K562 (cell line): ENCODE measurements around the gene ING4. TPM values are rescaled to one million over a fixed set of nuclear protein-coding genes. Genes with fewer than 3 reads are reported as not detected.

Experiments
- E2F3 ChIP-seq: fragments of 250-450 bp; sonication (Bioruptor Pico); IDR thresholded peaks from 2 replicates; pipeline ENCODE4 v1.4.0; 2020; ENCODE audit warnings: mild to moderate bottlenecking
- PTBP1 ChIP-seq: fragments of 200-400 bp; formaldehyde crosslinking; IDR thresholded peaks from 2 replicates; pipeline ENCODE4 v1.6.1; 2017; ENCODE audit warnings: low read depth, low read length
- ZFX ChIP-seq: sonication (generic); formaldehyde crosslinking; IDR thresholded peaks from 2 replicates; pipeline ENCODE4 v1.8.0; 2022; ENCODE audit warnings: mild to moderate bottlenecking, missing genetic modification reagents, moderate library complexity
- ZNF76 ChIP-seq: fragments of 250-450 bp; sonication (Bioruptor Pico); IDR thresholded peaks from 2 replicates; pipeline ENCODE4 v1.4.0; 2020; ENCODE audit warnings: mild to moderate bottlenecking, moderate library complexity, borderline replicate concordance
- polyA plus RNA-seq, 8 experiments: library from polyadenylated mRNA; depleted of rRNA in 4 of 8; stranded (reverse) in 5 of 8; unstranded in 3 of 8; fragments of >200 nt; fragmentation: Nextera tagmentation in 2 of 8; fragmentation: Illumina TruSeq in 1 of 8; extraction: Ambion mirVana in 2 of 8; extraction: Trizol in 1 of 8; gene quantifications; 2 replicates each; pipeline versions ENCODE4 v1.2.1 to v1.2.3, GENCODE V29; 2011 to 2014; ENCODE audit warnings: inconsistent platforms in 1 of 8, missing spikeins in 1 of 8
- total RNA-seq, 7 experiments: library from RNA; depleted of rRNA in 6 of 7; stranded (reverse); fragments of >200 nt in 6 of 7; fragmentation: Illumina TruSeq in 2 of 7; extraction: Trizol in 2 of 7; gene quantifications; 2 replicates each; pipeline versions ENCODE4 v1.2.1 to v1.2.3, GENCODE V29; 2011 to 2021; ENCODE audit warnings: low replicate concordance in 1 of 7
- TF ChIP-seq, protein P1 (sequence below): sonication (generic); IDR thresholded peaks from 2 replicates; pipeline ENCODE4 v1.6.1; 2016
- TF ChIP-seq, protein P2 (sequence below): fragments of 450-650 bp; IDR thresholded peaks from 2 replicates; pipeline ENCODE4 v1.6.1; 2017; ENCODE audit warnings: antibody characterized with exemption
- TF ChIP-seq, protein P3 (sequence below): fragments of 200-800 bp; sonication (Bioruptor generic); IDR thresholded peaks from 2 replicates; pipeline ENCODE4 v1.6.1; 2016; ENCODE audit warnings: missing genetic modification characterization, missing compliant biosample characterization

ING4 gene
- total and polyA plus RNA-seq, 9 of the 15 experiments (the other 6 are each of a cell fraction or from before 2014, with no cell fraction given) = 6.6 to 30.2 (median 15.7) TPM

DNA sequence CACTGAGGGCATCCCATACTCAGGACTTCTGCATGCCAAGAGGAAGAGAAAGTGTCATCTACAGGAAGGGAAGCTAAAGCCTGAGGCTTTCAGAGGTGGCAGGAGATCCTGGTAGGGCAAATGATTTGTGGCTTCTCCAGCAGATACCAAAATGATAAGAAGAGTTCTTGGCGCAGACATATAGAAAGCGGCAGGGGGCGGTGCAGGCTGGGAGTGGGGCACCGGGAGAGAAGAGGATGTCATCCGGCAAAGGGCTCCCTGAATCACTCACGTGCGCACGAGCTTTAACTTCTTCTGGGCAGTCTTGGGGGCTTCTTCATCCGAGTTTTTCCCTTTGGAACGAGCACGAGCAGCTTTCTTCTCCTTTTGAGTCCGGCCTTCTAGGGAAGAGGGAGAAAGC, 10.5 kb downstream of the ING4 start (continued):
- TF ChIP-seq, protein P1, sequence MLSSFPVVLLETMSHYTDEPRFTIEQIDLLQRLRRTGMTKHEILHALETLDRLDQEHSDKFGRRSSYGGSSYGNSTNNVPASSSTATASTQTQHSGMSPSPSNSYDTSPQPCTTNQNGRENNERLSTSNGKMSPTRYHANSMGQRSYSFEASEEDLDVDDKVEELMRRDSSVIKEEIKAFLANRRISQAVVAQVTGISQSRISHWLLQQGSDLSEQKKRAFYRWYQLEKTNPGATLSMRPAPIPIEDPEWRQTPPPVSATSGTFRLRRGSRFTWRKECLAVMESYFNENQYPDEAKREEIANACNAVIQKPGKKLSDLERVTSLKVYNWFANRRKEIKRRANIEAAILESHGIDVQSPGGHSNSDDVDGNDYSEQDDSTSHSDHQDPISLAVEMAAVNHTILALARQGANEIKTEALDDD = no peak
- no peak for TF ChIP-seq ZFX (CRISPR knock-in tag)
- TF ChIP-seq, protein P2, sequence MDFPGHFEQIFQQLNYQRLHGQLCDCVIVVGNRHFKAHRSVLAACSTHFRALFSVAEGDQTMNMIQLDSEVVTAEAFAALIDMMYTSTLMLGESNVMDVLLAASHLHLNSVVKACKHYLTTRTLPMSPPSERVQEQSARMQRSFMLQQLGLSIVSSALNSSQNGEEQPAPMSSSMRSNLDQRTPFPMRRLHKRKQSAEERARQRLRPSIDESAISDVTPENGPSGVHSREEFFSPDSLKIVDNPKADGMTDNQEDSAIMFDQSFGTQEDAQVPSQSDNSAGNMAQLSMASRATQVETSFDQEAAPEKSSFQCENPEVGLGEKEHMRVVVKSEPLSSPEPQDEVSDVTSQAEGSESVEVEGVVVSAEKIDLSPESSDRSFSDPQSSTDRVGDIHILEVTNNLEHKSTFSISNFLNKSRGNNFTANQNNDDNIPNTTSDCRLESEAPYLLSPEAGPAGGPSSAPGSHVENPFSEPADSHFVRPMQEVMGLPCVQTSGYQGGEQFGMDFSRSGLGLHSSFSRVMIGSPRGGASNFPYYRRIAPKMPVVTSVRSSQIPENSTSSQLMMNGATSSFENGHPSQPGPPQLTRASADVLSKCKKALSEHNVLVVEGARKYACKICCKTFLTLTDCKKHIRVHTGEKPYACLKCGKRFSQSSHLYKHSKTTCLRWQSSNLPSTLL = no peak
- TF ChIP-seq ZNF76 = no peak
- TF ChIP-seq, protein P3, sequence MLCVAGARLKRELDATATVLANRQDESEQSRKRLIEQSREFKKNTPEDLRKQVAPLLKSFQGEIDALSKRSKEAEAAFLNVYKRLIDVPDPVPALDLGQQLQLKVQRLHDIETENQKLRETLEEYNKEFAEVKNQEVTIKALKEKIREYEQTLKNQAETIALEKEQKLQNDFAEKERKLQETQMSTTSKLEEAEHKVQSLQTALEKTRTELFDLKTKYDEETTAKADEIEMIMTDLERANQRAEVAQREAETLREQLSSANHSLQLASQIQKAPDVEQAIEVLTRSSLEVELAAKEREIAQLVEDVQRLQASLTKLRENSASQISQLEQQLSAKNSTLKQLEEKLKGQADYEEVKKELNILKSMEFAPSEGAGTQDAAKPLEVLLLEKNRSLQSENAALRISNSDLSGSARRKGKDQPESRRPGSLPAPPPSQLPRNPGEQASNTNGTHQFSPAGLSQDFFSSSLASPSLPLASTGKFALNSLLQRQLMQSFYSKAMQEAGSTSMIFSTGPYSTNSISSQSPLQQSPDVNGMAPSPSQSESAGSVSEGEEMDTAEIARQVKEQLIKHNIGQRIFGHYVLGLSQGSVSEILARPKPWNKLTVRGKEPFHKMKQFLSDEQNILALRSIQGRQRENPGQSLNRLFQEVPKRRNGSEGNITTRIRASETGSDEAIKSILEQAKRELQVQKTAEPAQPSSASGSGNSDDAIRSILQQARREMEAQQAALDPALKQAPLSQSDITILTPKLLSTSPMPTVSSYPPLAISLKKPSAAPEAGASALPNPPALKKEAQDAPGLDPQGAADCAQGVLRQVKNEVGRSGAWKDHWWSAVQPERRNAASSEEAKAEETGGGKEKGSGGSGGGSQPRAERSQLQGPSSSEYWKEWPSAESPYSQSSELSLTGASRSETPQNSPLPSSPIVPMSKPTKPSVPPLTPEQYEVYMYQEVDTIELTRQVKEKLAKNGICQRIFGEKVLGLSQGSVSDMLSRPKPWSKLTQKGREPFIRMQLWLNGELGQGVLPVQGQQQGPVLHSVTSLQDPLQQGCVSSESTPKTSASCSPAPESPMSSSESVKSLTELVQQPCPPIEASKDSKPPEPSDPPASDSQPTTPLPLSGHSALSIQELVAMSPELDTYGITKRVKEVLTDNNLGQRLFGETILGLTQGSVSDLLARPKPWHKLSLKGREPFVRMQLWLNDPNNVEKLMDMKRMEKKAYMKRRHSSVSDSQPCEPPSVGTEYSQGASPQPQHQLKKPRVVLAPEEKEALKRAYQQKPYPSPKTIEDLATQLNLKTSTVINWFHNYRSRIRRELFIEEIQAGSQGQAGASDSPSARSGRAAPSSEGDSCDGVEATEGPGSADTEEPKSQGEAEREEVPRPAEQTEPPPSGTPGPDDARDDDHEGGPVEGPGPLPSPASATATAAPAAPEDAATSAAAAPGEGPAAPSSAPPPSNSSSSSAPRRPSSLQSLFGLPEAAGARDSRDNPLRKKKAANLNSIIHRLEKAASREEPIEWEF = no peak
- no peak for TF ChIP-seq PTBP1
- TF ChIP-seq E2F3 = no peak
